NCI-H128 (cell line): ENCODE results near the gene PCF11.

ENCODE experiments used
- DNase-seq: peaks from one replicate; lab custom pipeline; 2025; ENCODE audit not compliant: unreplicated experiment; lab: John Stamatoyannopoulos, UW

The PCF11 gene

DNA sequence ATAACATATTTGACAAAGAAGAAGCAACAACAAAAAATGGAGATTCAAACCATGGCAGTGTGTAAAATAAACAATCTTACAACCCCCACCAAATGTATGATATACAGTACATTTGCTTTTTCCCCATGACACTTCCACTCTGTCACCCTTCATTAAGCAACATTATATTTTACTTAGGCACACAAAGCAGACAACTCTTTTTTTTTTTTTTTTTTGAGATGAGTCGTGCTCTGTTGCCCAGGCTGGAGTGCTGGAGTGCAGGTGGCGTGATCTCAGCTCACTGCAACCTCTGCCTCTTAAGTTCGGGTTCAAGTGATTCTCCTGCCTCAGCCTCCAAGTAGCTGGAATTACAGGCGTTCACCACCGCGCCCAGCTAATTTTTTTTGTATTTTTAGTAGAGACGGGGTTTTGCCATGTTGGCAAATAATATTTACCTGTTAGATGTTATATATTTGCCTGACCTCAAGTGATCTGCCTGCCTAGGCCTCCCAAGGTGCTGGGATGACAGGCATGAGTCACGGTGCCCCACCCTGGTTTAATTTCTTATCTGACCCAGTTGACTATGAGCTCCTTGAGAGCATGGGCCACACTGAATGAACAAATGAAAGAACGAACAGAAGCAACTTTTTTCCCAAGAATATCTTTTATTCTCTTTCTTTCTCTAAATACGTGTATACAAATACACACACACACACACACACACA lies 5.5 kb upstream of the PCF11 start:
- no peak for DNase-seq

DNA sequence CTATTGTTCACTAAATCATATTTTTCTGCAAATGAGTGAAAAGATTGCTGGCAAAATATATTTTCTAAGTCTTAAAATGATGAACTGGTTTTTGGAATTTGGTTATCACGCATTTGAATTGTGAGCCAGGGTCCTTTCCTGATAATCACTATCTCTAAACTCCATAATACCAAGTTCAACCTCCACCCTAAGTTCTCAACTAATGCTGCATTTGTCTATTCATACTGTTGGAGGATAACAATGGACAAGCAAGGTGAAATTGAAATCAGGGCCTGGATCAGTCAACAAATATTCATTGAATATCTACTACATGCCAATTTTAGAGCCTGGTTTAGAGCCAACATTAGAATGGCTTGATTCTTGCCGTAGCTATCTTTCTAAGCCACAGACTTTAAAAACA lies 4.7 kb upstream of the PCF11 start:
- DNase-seq, result no peak

DNA sequence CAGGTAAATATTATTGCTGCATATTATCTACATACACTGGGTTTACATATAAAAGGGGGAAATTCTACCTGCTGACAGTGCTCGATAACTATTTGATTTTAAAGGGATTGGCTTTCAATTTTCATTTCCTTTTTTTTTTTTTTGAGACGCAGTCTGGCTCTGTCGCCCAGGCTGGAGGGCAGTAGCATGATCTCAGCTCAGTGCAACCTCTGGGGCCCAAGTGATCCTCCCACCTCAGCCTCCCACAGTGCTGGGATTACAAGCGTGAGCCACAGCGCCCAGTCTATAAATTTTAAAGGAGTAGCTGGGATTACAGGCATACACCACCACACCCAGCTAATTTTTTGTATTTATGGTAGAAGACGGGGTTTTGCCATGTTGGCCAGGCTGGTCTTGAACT lies 3.2 kb upstream of the PCF11 start:
- DNase-seq, result no peak

- DNase-seq, result peak; percentile 100
Observed at GRCh38 chr11:83156144-83156995, 561 bp upstream of the PCF11 start.

GRCh38 chr11:83157594-83158356 lies 844 bp downstream of the PCF11 start:
- no peak for DNase-seq

- DNase-seq, result no peak
Observed at GRCh38 chr11:83158357-83158786, 1.4 kb downstream of the PCF11 start.

DNA sequence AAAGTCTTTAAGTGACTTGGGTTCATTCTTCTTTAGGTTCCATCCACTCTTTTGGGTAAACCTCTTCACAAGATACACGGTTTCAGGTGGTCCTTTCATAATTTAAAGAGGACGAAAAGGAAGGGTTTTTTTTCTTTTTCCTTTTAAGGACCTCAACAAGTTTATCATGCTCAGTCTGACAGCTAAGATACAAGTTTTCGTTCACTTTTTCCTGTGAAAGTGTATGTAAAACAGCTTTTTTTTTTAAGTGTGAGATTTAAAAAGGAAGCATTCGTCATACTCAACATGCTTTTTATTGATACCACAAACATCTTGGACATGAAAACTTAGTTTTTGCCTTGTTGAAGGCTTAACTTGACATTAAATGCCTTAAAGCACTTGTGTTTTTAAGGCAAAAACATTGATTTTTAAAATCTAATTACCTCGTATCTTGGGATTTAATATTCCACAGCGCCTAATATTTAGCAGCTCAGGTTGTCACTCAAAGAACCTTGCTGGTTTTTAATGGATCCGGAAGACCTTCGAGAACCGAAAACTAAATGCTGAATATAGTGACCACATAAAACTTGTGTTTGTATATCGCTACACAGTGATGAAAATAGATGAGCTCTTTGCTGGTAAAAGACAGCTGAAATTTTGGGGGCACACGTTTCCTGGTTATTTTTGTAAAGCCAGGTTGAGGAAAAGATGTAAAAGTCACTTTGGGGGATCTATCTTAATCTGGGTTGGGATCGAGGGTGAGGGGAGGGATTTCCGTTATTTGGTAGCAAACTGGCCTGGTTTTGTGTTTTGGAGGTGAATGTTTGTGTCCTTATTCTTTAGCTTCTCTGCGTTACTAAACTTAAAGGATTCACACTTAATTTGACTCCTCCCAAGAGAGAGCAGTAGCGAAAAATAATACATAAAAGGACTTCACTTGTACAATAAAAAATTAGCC lies 2.3 kb downstream of the PCF11 start:
- no peak for DNase-seq

DNA sequence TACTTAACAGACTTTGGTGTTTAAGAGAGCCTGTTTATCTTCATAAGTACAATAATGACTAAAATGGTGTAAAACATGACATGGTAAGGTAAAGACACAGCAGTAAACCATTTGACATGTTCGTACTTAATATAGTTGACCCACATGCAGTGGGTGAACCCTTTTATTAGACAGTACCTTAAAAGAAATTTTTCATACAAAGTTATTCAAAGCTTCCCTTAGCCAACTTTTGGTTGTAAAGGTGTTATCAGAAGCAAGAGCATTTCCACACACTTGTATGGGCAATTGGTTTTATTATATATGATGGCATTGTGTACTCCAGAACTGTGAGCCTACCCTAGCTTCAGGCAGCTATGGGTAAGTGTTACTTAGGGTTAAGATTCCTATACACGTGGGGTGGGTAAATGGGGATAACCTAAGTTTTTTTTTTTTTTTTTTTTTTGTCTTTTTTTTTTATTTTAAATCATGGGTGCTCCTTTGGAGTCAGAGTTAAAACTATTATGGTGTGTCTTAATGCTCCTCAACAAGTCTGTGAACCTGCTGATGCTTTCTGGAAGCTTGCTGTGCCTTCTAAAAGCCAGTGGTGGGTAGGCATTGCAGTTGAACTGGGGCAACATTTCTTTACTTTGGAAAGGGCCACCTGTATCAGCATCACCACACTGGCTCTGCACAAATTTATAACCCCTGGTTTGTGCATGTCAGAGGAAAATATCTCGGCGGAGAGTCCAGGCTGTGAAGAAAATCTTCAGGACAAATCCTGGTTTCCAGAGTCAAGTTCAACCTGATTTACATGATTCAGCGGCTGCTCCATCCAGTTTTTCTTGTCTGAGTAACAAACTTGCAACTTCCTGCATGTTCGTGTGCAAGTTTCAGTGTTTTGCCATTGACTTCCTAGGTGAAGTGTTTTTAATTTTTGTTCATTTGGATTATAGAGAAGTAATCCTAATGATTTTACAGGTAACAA lies 3.3 kb downstream of the PCF11 start:
- no peak for DNase-seq

- DNase-seq, result no peak
Observed at GRCh38 chr11:83161610-83162199, 4.8 kb downstream of the PCF11 start.

GRCh38 chr11:83162377-83162776 lies 5.4 kb downstream of the PCF11 start:
- no peak for DNase-seq

DNA sequence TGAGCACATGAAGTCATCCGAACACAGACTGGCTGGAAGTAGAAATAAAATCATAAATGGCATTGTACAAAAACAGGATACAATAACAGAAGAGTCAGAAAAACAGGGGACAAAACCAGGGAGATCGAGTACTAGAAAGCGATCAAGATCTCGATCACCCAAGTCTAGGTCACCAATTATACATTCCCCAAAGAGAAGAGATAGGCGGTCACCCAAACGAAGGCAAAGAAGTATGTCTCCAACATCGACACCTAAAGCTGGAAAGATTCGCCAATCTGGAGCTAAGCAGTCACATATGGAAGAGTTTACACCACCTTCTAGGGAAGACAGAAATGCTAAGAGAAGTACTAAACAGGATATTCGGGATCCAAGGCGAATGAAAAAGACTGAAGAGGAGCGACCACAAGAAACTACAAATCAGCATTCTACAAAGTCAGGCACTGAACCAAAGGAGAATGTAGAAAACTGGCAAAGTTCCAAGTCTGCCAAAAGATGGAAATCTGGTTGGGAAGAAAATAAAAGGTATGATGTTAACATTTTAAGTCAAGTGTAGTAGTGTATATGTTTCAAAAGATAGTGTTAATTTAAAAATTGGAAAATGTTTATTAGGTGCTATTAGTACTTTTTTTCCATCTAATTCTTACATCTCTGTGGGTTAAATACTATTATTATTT lies 9.4 kb downstream of the PCF11 start:
- DNase-seq, result no peak

GRCh38 chr11:83168756-83169155 lies 11.8 kb downstream of the PCF11 start:
- no peak for DNase-seq

GRCh38 chr11:83170865-83171264 lies 13.9 kb downstream of the PCF11 start:
- DNase-seq, result no peak

DNA sequence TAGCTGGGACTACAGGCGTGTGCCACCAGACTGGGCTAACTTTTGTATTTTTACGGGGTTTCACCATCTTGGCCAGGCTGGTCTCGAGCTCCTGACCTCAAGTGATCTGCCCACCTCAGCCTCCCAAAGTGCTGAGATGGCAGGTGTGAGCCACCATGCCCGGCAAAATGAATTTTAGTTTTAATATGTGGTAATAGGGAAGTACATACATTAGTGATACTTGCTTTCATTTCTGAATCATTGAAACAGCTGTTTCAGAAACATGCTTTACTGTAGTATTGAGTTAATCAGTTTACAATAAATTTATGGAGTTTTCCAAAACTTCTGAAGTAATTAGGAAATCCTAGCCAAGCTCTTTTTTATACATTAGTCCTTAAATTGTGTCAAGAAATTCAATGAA lies 15.6 kb downstream of the PCF11 start:
- no peak for DNase-seq

GRCh38 chr11:83174008-83174407 lies 17.1 kb downstream of the PCF11 start:
- no peak for DNase-seq

- DNase-seq, result no peak
Observed at GRCh38 chr11:83175815-83176214, 18.9 kb downstream of the PCF11 start.

GRCh38 chr11:83181815-83182214 lies 24.9 kb downstream of the PCF11 start:
- DNase-seq, result no peak

GRCh38 chr11:83185767-83186166 lies 28.8 kb downstream of the PCF11 start:
- DNase-seq, result no peak

DNA sequence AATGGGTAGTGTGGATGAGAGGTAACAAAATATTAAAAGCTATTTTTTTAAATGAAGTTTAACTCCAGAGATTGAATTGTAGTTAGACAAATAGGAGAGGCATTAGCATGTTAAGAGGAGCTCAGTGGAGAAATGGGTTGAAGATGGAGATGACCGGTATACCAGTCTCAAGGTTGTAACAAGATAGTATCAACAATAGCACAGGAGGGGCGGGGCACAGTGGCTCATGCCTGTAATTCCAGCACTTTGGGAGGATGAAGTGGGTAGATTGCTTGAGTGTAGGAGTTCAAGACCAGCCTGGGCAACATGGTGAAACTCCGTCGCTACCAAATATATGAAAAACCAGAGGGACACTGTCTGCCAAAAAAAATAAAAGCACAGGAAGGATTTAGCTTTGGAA lies 30.5 kb downstream of the PCF11 start:
- DNase-seq, result no peak
